AG04450 (cell line): ENCODE measurements around the gene NFIB. TPM values are rescaled to one million over a fixed set of nuclear protein-coding genes. Genes with fewer than 3 reads are reported as not detected.

ENCODE experiments used
- CTCF ChIA-PET: fragments of 300-600, 350-600 bp; formaldehyde crosslinking; extraction: SDS; loops from one replicate; lab custom pipeline; 2022; ENCODE audit warnings: antibody characterized with exemption, inconsistent platforms; lab: Charles Lee
- POLR2A ChIA-PET: fragments of 350-600 bp; formaldehyde crosslinking; extraction: SDS; loops from one replicate; lab custom pipeline; 2021; ENCODE audit warnings: antibody characterized with exemption, inconsistent platforms; lab: Yijun Ruan, JAX
- DNase-seq: peaks from one replicate; pipeline ENCODE4 v3.0.0-alpha.2; 2011; ENCODE audit warnings: low read depth, low spot score
- H3K27ac ChIP-seq: one replicate; pipeline ENCODE4 v1.5.1; 2012; ENCODE audit warnings: low read depth, low read length, control low read depth
- H3K27me3 ChIP-seq: one replicate; pipeline ENCODE4 v1.6.0; 2012; ENCODE audit warnings: low read length; ENCODE audit not compliant: control insufficient read depth, insufficient read depth
- H3K4me3 ChIP-seq: 2 replicates; pipeline ENCODE4 v1.5.1; 2011; ENCODE audit warnings: mild to moderate bottlenecking, low read depth, low read length, control low read depth
- H3K9me3 ChIP-seq: 2 replicates; pipeline ENCODE4 v1.5.1; 2012; ENCODE audit warnings: low read length; ENCODE audit not compliant: control insufficient read depth, insufficient read depth
- polyA plus RNA-seq: library from polyadenylated mRNA; depleted of rRNA; stranded (reverse); fragments of >200 nt; gene quantifications from 2 replicates; pipeline ENCODE4 v1.2.3, GENCODE V29; 2011
- TF ChIP-seq, protein P1 (sequence below): IDR thresholded peaks from 2 replicates; pipeline ENCODE4 v1.5.1; 2011; ENCODE audit warnings: low read depth, low read length, control low read depth, inconsistent platforms

Gene NFIB
- polyA plus RNA-seq, 1 experiment: 2.2 TPM

DNA sequence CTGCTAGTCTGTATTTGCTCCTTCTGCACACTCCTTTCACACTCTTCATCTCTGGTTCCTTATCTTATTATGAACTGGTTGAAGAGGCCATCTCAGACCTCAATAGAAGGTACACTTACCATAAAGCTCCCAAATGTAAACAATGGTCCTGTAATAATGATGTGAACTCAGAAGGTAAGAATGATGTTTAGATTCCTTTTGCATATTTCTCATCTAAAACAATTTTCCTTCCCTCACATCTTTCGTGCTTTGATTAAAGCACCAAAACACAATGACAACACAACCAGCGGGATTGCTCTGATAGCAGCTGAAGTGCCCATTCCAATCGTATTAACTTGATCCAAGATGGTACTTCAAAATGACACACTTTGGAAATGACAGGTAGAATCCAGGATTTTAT lies 34.3 kb downstream of the NFIB start:
- no peak overlapping the region for H3K27ac ChIP-seq
- ChIA-PET POLR2A (no interaction called here), CTCF (no interaction called here)

DNA sequence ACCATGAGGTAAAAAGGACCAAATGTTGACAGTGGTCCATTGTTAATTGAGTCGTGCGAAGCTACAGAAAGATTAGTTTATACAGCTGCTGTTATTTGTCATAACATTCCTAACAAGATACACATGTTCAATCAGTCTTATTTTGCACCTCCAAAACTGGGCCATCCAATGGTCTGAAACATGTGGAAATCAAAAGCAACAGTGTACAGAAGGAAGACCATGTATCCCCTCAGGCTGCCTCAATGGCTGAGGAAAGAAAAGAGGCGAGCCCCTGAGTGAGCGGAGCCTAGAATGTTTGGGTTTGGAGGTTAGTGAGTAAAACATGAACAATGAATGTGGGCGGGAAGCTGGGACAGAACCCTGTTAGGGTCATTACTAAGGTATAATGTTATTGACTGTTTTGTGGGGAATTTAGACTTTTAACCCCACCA lies 35.6 kb downstream of the NFIB start:
- H3K9me3 ChIP-seq: no peaks in the 10 kb centered on the region
- CTCF ChIA-PET: no interaction called here
- POLR2A ChIA-PET: no interaction called here
- H3K4me3 ChIP-seq: no peak overlapping the region
- H3K27me3 ChIP-seq: no peaks in the 10 kb centered on the region
- no peak overlapping the region for H3K27ac ChIP-seq
- no peak for DNase-seq
- TF ChIP-seq, protein P1, sequence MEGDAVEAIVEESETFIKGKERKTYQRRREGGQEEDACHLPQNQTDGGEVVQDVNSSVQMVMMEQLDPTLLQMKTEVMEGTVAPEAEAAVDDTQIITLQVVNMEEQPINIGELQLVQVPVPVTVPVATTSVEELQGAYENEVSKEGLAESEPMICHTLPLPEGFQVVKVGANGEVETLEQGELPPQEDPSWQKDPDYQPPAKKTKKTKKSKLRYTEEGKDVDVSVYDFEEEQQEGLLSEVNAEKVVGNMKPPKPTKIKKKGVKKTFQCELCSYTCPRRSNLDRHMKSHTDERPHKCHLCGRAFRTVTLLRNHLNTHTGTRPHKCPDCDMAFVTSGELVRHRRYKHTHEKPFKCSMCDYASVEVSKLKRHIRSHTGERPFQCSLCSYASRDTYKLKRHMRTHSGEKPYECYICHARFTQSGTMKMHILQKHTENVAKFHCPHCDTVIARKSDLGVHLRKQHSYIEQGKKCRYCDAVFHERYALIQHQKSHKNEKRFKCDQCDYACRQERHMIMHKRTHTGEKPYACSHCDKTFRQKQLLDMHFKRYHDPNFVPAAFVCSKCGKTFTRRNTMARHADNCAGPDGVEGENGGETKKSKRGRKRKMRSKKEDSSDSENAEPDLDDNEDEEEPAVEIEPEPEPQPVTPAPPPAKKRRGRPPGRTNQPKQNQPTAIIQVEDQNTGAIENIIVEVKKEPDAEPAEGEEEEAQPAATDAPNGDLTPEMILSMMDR: no peak

More for the DNA sequence above, 34.3 kb downstream of the NFIB start:
- Histone ChIP-seq H3K9me3 (no peaks in the 10 kb centered on the region), H3K4me3 (no peak overlapping the region), H3K27me3 (no peaks in the 10 kb centered on the region)
- no peak for DNase-seq
- TF ChIP-seq, protein P1: no peak

DNA sequence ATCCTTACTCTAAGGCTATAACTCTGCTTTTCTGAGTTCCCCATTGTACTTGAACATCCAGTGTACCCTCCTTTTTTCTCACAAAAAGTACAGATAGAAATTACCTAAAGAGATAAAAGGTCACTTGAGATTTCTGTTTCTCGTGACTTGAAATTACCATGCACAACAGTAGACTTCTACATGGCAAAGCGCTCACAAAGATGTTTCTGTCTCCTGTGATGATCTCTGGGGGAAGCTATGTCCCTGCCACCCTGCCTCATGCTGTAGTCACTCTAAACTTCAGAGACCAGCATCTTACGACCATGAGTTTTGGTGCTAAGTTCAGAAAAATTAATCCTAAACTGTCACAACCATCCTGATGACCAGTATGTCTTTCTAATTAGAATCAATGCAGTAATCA lies 36.2 kb downstream of the NFIB start:
- POLR2A ChIA-PET: no interaction called here
- Histone ChIP-seq H3K9me3 (no peaks in the 10 kb centered on the region), H3K4me3 (no peak overlapping the region), H3K27ac (no peak overlapping the region), H3K27me3 (no peaks in the 10 kb centered on the region)
- TF ChIP-seq, protein P1: no peak
- CTCF ChIA-PET: no interaction called here
- DNase-seq: no peak

DNA sequence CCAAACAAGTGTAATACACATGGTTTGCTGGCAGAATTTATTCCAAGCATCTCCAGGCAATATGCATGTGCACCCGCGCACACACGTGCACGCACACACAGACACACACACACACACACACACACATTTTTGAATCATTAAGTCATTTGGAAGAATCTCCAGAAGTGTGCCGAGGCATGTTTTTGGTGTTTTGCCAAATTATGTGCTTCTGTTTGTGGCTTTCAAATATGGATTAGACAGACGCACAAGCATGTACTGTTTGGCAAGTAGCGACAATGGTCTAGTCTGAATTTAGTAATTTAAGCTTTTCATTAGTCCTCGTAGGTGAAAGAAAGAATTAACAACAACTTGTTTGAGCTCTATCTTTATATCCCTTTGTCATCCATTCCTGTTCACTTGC lies 36.7 kb downstream of the NFIB start:
- POLR2A ChIA-PET: no interaction called here
- CTCF ChIA-PET: interaction anchor here (1.0 kb wide), 1 partner anchor 45 kb away, joined by 3 read pairs; no protein-coding TSS in a partner anchor
- Histone ChIP-seq H3K9me3 (no peaks in the 10 kb centered on the region), H3K4me3 (no peak overlapping the region), H3K27me3 (no peaks in the 10 kb centered on the region), H3K27ac (no peak overlapping the region)
- TF ChIP-seq, protein P1: no peak
- DNase-seq: no peak

DNA sequence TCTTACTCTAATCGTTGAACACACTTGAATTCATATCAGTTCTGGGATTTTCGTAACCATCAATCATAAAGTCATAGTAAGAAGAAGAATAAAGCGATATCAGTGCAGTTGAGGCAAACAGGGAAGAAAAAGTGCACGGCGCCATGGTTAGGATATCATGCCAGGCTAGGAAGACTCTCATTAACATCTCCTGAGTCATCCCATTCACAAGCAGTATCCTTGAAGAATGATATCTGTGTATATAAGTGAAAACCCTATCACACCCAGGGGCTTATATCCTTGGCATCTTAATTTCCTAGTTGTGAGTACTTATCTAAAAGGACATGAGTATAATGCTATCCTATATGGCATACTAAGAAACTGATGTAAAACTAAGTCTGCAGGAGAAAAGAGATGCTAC lies 38.6 kb downstream of the NFIB start:
- no peaks in the 10 kb centered on the region for H3K27me3 ChIP-seq
- CTCF ChIA-PET: no interaction called here
- POLR2A ChIA-PET: no interaction called here
- H3K4me3 ChIP-seq: no peak overlapping the region
- TF ChIP-seq, protein P1: no peak
- no peaks in the 10 kb centered on the region for H3K9me3 ChIP-seq
- no peak overlapping the region for H3K27ac ChIP-seq
- DNase-seq: no peak
